ENCODE results near the gene DAB1.

Gene DAB1

DNA sequence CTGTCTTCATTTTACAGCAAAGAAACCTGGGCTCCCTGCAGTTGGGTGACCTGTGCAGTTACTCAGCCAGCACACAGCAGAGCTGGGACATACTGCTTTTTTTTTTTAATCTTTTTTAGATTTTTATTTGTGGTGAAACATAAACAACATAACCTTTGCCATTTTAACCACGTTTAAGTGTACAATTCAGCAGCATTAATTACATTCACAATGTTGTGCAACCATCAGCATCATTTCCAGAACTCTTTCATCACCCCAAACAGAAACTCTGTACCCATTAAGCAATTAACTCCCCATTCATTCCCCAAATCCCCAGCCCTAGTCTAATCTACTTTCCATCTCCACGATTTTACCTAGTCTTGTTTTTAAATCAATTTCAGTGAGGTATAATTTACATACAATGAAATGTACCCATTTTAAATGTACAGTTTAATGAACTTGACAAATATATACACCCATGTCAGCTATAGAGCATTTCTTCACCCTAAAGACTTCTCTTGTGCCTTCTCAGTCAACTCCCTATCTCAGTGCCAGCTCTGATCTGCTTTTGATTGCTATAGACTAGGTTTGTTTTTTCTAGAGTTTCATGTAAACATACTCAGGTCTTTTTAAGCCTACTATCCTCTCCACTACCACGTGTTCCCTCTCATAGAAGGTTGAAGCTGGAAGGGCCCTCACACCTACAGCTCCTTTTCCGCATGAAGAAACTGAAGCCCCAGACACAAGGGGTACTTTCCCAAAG, 420.3 kb downstream of the DAB1 start:
- no peak overlapping the region for H3K4me2 ChIP-seq (ENCODE audit: low read length)
- no peaks in the 10 kb centered on the region for H3F3A ChIP-seq (ENCODE audit: control insufficient read depth, insufficient read depth)
- no peaks in the 10 kb centered on the region for H3K4me1 ChIP-seq (ENCODE audit: control insufficient read depth, low read length)
- H3K9me2 ChIP-seq (replicated peaks; ENCODE audit: control insufficient read depth, low read length) = no peaks in the 10 kb centered on the region
- H3K27me3 ChIP-seq (ENCODE audit: control insufficient read depth, low read length) = no peaks in the 10 kb centered on the region
- H3K4me3 ChIP-seq (ENCODE audit: low read length) = no peak overlapping the region
- H3K79me2 ChIP-seq (ENCODE audit: control insufficient read depth, low read length) = no peaks in the 10 kb centered on the region
- no peak for TF ChIP-seq EZH2phosphoT487 (IDR thresholded peaks at IDR 0.05; ENCODE audit: borderline replicate concordance, low read length)
- TF ChIP-seq, protein P1, sequence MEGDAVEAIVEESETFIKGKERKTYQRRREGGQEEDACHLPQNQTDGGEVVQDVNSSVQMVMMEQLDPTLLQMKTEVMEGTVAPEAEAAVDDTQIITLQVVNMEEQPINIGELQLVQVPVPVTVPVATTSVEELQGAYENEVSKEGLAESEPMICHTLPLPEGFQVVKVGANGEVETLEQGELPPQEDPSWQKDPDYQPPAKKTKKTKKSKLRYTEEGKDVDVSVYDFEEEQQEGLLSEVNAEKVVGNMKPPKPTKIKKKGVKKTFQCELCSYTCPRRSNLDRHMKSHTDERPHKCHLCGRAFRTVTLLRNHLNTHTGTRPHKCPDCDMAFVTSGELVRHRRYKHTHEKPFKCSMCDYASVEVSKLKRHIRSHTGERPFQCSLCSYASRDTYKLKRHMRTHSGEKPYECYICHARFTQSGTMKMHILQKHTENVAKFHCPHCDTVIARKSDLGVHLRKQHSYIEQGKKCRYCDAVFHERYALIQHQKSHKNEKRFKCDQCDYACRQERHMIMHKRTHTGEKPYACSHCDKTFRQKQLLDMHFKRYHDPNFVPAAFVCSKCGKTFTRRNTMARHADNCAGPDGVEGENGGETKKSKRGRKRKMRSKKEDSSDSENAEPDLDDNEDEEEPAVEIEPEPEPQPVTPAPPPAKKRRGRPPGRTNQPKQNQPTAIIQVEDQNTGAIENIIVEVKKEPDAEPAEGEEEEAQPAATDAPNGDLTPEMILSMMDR (IDR thresholded peaks at IDR 0.05; ENCODE audit: low read depth, low read length, poor library complexity, severe bottlenecking) = no peak
- no peaks in the 10 kb centered on the region for H4K20me1 ChIP-seq (ENCODE audit: control insufficient read depth, insufficient read depth, low read depth, low read length)
- H3K36me3 ChIP-seq (ENCODE audit: control insufficient read depth, low read length) = no peaks in the 10 kb centered on the region
- no peaks in the 10 kb centered on the region for H3K9me3 ChIP-seq (ENCODE audit: control insufficient read depth, insufficient read depth, low read length)
- H3K27ac ChIP-seq (ENCODE audit: low read depth, low read length) = no peak overlapping the region

DNA sequence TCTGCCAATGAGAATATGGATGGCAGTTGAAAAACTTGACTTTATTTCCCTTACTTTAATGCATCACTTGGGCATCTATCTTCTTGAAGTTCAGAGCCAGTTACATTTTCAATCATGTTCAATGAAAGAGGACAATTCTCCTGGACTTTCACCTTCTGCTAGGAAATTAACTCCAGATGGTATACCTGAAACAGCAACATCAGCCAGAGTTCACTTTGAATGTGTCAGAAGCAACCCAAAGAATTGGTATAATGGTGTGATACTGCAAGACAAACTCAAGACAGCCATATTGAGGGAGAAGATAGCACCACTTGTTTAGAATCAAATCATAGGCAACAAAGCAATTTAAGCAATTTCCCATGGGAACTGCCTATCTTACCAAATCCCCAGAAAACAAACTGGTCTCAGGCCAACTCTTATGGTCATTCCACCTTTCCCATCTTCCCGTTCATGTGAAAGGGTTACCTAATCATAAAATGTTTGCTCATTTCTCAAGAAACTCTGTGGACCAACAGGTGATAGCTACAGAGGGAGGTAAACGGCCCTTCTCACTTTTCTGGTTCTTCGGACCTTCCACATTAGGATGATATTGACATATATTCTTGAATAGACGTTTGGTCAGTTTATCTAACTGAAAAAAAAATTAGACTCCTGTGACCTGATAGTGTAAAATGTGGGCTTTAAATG, 428.3 kb downstream of the DAB1 start:
- Histone ChIP-seq H3K27me3 (ENCODE audit: control insufficient read depth, low read length) (no peaks in the 10 kb centered on the region), H3K27ac (ENCODE audit: low read depth, low read length) (no peak overlapping the region), H3K4me2 (ENCODE audit: low read length) (no peak overlapping the region), H3K4me1 (ENCODE audit: control insufficient read depth, low read length) (no peaks in the 10 kb centered on the region), H3K9me2 (replicated peaks; ENCODE audit: control insufficient read depth, low read length) (no peaks in the 10 kb centered on the region), H3K4me3 (ENCODE audit: low read length) (no peak overlapping the region), H3K36me3 (ENCODE audit: control insufficient read depth, low read length) (no peaks in the 10 kb centered on the region), H3K79me2 (ENCODE audit: control insufficient read depth, low read length) (no peaks in the 10 kb centered on the region), H4K20me1 (ENCODE audit: control insufficient read depth, insufficient read depth, low read depth, low read length) (no peaks in the 10 kb centered on the region), H3F3A (ENCODE audit: control insufficient read depth, insufficient read depth) (no peaks in the 10 kb centered on the region), H3K9me3 (ENCODE audit: control insufficient read depth, insufficient read depth, low read length) (no peaks in the 10 kb centered on the region)
- TF ChIP-seq, protein P1 (IDR thresholded peaks at IDR 0.05; ENCODE audit: low read depth, low read length, poor library complexity, severe bottlenecking) = no peak
- no peak for TF ChIP-seq EZH2phosphoT487 (IDR thresholded peaks at IDR 0.05; ENCODE audit: borderline replicate concordance, low read length)

DNA sequence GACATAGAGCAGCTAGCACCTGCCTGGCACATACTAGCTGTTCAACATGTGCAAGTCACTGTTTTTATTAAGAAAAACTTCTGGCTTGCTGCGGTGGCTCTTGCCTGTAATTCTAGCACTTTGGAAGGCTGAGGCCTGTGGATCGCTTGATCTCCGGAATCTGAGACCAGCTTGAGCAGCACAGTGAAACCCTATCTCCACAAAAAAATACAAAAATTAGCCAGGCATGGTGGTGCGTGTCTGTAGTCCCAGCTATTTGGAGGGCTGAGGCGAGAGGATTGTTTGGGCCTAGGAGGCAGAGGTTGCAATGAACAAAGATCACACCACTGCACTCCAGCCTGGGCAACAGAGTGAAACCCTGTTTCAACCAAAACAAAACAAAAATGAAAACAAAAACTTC, 430.4 kb downstream of the DAB1 start:
- Histone ChIP-seq H3K36me3 (ENCODE audit: control insufficient read depth, low read length) (no peaks in the 10 kb centered on the region), H3K79me2 (ENCODE audit: control insufficient read depth, low read length) (no peaks in the 10 kb centered on the region), H3F3A (ENCODE audit: control insufficient read depth, insufficient read depth) (no peaks in the 10 kb centered on the region), H3K9me3 (ENCODE audit: control insufficient read depth, insufficient read depth, low read length) (no peaks in the 10 kb centered on the region), H3K27ac (ENCODE audit: low read depth, low read length) (no peak overlapping the region), H3K4me1 (ENCODE audit: control insufficient read depth, low read length) (no peaks in the 10 kb centered on the region), H3K27me3 (ENCODE audit: control insufficient read depth, low read length) (no peaks in the 10 kb centered on the region), H3K4me2 (ENCODE audit: low read length) (no peak overlapping the region), H3K9me2 (replicated peaks; ENCODE audit: control insufficient read depth, low read length) (no peaks in the 10 kb centered on the region), H3K4me3 (ENCODE audit: low read length) (no peak overlapping the region), H4K20me1 (ENCODE audit: control insufficient read depth, insufficient read depth, low read depth, low read length) (no peaks in the 10 kb centered on the region)
- TF ChIP-seq EZH2phosphoT487 (IDR thresholded peaks at IDR 0.05; ENCODE audit: borderline replicate concordance, low read length) = no peak
- TF ChIP-seq, protein P1 (IDR thresholded peaks at IDR 0.05; ENCODE audit: low read depth, low read length, poor library complexity, severe bottlenecking) = no peak

Measured in DOHH2 (cell line).